Endothelial cell of coronary artery (primary cell): Measurements from ENCODE around the gene ATRAID. TPM values are rescaled to one million over a fixed set of nuclear protein-coding genes. Genes with fewer than 3 reads are reported as not detected.

Source experiments
- total RNA-seq: library from RNA; depleted of rRNA; stranded (reverse); fragments of >200 nt; gene quantifications from 2 replicates; pipeline ENCODE4 v1.2.3, GENCODE V29; 2014

The ATRAID gene
- 94.9 and 128 TPM in 2 replicates for total RNA-seq

DNA sequence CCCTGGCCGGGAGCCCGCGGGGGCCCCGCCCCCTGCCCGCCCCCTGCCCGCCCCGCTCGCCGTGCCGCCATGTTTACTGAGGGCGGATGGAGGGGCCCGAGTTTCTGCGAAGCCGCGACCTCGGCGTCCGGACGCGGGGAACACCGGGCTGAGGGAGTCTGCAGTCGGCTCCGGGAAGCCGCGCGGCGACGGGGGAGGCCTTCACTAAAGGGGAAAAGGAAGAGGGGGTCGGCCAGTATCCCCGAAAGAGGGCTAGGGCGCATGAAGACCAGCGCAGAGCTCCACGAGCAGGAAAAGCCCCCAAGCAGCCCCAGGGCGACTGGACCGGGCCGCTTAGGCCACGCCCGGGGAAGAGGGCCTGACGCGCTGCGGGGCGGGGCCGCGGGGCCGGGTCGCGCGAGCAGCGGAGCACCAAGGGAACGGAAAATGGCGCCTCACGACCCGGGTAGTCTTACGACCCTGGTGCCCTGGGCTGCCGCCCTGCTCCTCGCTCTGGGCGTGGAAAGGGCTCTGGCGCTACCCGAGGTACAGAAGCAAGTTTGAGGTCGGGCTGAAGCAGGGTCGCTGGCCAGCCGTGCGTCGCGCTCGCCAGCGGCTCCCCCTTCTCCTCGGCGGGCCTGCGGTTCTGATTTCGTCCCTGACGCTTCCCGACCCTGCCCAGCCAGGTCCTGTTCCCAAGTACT, at the start of gene ATRAID, which contains the start of gene SLC5A6:
TSS of gene ATRAID (plus strand) at position 99 of the 683 bp plus-strand sequence. CDS start at position 427, 328 bp downstream.
TSS of gene SLC5A6 (minus strand) at position 326 of the 683 bp plus-strand sequence. CDS start 4,618 bp downstream, outside the sequence.

GRCh38 chr2:27217173-27218121, 5.6 kb downstream of the ATRAID start, which contains the start of gene CAD:
TSS of gene CAD (plus strand) at chr2:27217369. CDS start at chr2:27217552, 183 bp downstream.

DNA sequence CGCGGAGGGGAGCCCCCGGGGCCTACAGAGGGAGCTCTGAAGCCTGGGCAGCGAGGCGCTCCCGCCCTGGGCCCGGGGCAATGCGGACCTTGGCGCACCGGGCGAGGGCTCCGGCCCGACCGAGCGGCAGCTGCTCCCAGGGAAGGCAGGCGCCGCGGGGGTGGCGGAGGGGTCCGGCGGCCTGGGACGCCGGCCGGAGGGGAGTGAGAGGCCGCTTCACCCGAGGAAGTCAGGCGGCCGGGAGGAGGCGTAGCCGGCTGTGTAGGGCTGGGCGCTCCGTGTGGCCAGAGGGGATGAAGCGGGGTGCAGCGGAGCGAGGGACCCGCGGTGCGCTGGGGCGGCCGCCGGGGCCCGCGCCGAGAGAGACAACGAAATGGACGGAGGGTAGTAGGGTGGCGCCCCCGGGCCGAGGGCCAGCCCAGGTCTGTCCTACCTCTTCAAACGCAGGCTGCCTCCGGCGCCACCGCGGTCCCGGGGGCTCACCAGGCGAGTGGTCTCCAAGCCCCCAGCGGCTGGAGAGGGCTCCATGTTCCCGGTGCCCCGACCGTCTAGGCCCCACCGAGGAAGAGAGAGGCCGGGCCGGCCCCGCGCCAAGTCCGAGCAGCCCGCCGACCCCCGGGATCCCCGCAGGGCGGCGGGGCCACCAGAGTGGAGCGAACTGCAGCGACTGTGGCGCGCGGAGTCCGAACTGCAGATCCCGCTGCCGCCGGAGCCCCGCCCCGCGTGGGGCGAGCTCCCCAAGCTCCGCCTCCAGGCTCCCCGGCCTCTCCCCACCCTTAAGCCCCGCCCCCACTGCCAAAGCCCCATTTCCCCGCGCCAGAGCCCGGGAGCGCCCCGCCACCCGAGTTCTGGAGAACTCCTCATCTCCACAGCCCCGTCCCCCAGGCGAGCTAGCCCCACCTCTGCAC, 50.8 kb downstream of the ATRAID start, which contains the start of gene SLC30A3:
TSS of gene SLC30A3 (minus strand) at position 669 of the 908 bp plus-strand sequence. CDS start at position 528, 141 bp downstream.

Other genes starting within 250 kb of the ATRAID start
- 0.90 and 1.5 TPM in 2 replicates for gene MAPRE3, start 241.4 kb upstream of the ATRAID start, total RNA-seq
- gene TMEM214, start 179.1 kb upstream of the ATRAID start, total RNA-seq, result 18.4 and 27.4 TPM in 2 replicates
- gene AGBL5, start 160.4 kb upstream of the ATRAID start, total RNA-seq, result 12.3 and 17.1 TPM in 2 replicates
- gene OST4, start 140.4 kb upstream of the ATRAID start, total RNA-seq, result 410 and 546 TPM in 2 replicates
- gene EMILIN1, start 133.4 kb upstream of the ATRAID start, total RNA-seq, result 0.90 and 11.1 TPM in 2 replicates
- 1.2 and 2.0 TPM in 2 replicates for gene KHK, start 125.3 kb upstream of the ATRAID start, total RNA-seq
- gene CGREF1, start 92.9 kb upstream of the ATRAID start, total RNA-seq, result 1.2 and 4.3 TPM in 2 replicates
- gene ABHD1, start 88.2 kb upstream of the ATRAID start, total RNA-seq, result under 0.01 TPM in 1 of 2 replicates, not detected in the other
- 44.8 and 50.9 TPM in 2 replicates for gene PREB, start 77.4 kb upstream of the ATRAID start, total RNA-seq
- gene PRR30, start 72.6 kb upstream of the ATRAID start, total RNA-seq, result not detected in 2 replicates
- gene TCF23, start 63.0 kb upstream of the ATRAID start, total RNA-seq, result not detected in 2 replicates
- gene SLC5A6, start 227 bp downstream of the ATRAID start, total RNA-seq, result 19.7 and 27.9 TPM in 2 replicates
- gene CAD, start 5.3 kb downstream of the ATRAID start, total RNA-seq, result 46.6 and 50.3 TPM in 2 replicates
- not detected in 2 replicates for gene SLC30A3, start 51.0 kb downstream of the ATRAID start, total RNA-seq
- not detected in 2 replicates for gene DNAJC5G, start 63.4 kb downstream of the ATRAID start, total RNA-seq
- gene TRIM54, start 70.4 kb downstream of the ATRAID start, total RNA-seq, result not detected in 2 replicates
- 0.09 and 0.19 TPM in 2 replicates for gene UCN, start 96.4 kb downstream of the ATRAID start, total RNA-seq
- gene MPV17, start 111.1 kb downstream of the ATRAID start, total RNA-seq, result 28.9 and 40.7 TPM in 2 replicates
- 23.6 and 23.8 TPM in 2 replicates for gene GTF3C2, start 144.7 kb downstream of the ATRAID start, total RNA-seq
- 38.6 and 38.8 TPM in 2 replicates for gene EIF2B4, start 158.3 kb downstream of the ATRAID start, total RNA-seq
- gene SNX17, start 158.6 kb downstream of the ATRAID start, total RNA-seq, result 106 and 114 TPM in 2 replicates
- gene ZNF513, start 168.7 kb downstream of the ATRAID start, total RNA-seq, result 6.2 and 7.6 TPM in 2 replicates
- 139 and 157 TPM in 2 replicates for gene PPM1G, start 197.6 kb downstream of the ATRAID start, total RNA-seq
- gene NRBP1, start 216.6 kb downstream of the ATRAID start, total RNA-seq, result 107 and 112 TPM in 2 replicates
- not detected in 2 replicates for gene KRTCAP3, start 230.3 kb downstream of the ATRAID start, total RNA-seq